Tibial nerve (tissue), 4 donors: Measurements from ENCODE around the gene INSYN2A. TPM values are rescaled to one million over a fixed set of nuclear protein-coding genes. Genes with fewer than 3 reads are reported as not detected.

Source experiments
- DNase-seq, 2 donors: peaks; one replicate each; pipeline ENCODE4 v3.0.0-alpha.2; 2019; ENCODE audit warnings: low spot score in 2 of 2
- H3K27ac ChIP-seq, 4 donors: fragments of 200-600 bp; sonication (generic) in 3 of 4; one replicate each; pipeline ENCODE4 v1.5.1; 2017 to 2019; ENCODE audit warnings: mild to moderate bottlenecking in 1 of 4
- H3K27me3 ChIP-seq, 2 donors: fragments of 200-600 bp; sonication (generic) in 1 of 2; one replicate each; pipeline versions ENCODE4 v1.5.1 to v1.6.0; 2017 to 2019
- H3K36me3 ChIP-seq, 3 donors: fragments of 200-600 bp; sonication (generic); one replicate each; pipeline ENCODE4 v1.5.1; 2018 to 2019
- H3K4me1 ChIP-seq, 4 donors: fragments of 200-600 bp; sonication (generic) in 3 of 4; one replicate each; pipeline ENCODE4 v1.5.1; 2017 to 2019
- H3K4me3 ChIP-seq, 4 donors: fragments of 200-600 bp; sonication (generic) in 3 of 4; one replicate each; pipeline ENCODE4 v1.5.1; 2017 to 2019; ENCODE audit warnings: mild to moderate bottlenecking in 1 of 4, moderate library complexity in 1 of 4
- H3K9me3 ChIP-seq, 4 donors: fragments of 200-600 bp; sonication (generic) in 3 of 4; one replicate each; pipeline ENCODE4 v1.5.1; 2017 to 2019
- EP300 ChIP-seq, 2 donors: sonication (generic); formaldehyde crosslinking; IDR thresholded peaks; one replicate each; pipeline ENCODE4 v1.6.1; 2017; ENCODE audit warnings: antibody characterized with exemption in 2 of 2, mild to moderate bottlenecking in 1 of 2
- POLR2A ChIP-seq, 2 donors: fragments of 450-650 bp; IDR thresholded peaks; one replicate each; pipeline ENCODE4 v1.6.1; 2017; ENCODE audit warnings: antibody characterized with exemption in 2 of 2, mild to moderate bottlenecking in 2 of 2, moderate library complexity in 2 of 2
- WGBS, 2 donors: methylation state at CpG; one replicate each; pipeline ENCODE4 v1.1.5; 2018; 5-methylcytosine and 5-hydroxymethylcytosine counted together
- total RNA-seq, 4 donors: library from RNA; depleted of rRNA; stranded (reverse); fragments of >200 nt; gene quantifications; one replicate each; pipeline ENCODE4 v1.1.0, GENCODE V29; 2016
- TF ChIP-seq, protein P1 (sequence below), 5 experiments: fragments of 200-600 bp in 3 of 5; fragments of 450-650 bp in 2 of 5; sonication (generic) in 3 of 5; IDR thresholded peaks; one replicate each; pipeline ENCODE4 v1.5.1; 2016 to 2019; ENCODE audit warnings: antibody characterized with exemption in 5 of 5, mild to moderate bottlenecking in 3 of 5, moderate library complexity in 2 of 5

The INSYN2A gene
- total RNA-seq, 4 donors from 2014 or later, result 0.21 to 0.98 (median 0.30) TPM; not detected in 1

DNA sequence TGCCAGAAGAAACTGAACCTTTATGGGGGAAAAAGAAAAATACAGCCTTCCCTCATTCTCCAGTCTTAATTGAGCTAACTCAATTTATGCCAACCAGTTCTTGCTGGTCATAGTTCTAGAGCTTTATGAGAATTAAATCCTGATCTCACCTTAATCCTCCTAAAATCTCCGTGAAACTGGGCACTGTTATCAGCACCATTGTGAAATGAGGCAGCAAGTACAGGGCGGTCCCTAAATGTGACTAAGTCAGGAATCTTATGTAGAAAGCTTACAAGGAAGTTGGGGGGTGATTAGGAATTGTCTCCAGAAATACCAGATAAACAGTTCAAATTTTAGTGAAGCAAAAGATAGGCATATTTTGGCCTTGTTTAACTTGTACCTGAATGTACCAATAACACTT is 10.7 kb upstream of the INSYN2A start:
- H3K27me3 ChIP-seq, result no peaks in the 10 kb centered on the region
- H3K4me3 ChIP-seq, result no peak overlapping the region
- 95 to 98% methylated on average over 2 of the region's 2 CpGs for WGBS, 2 donors
- no peaks in the 10 kb centered on the region for H3K9me3 ChIP-seq
- TF ChIP-seq EP300 (IDR thresholded peaks at IDR 0.05) (no peak), POLR2A (IDR thresholded peaks at IDR 0.05) (no peak)
- TF ChIP-seq, protein P1, sequence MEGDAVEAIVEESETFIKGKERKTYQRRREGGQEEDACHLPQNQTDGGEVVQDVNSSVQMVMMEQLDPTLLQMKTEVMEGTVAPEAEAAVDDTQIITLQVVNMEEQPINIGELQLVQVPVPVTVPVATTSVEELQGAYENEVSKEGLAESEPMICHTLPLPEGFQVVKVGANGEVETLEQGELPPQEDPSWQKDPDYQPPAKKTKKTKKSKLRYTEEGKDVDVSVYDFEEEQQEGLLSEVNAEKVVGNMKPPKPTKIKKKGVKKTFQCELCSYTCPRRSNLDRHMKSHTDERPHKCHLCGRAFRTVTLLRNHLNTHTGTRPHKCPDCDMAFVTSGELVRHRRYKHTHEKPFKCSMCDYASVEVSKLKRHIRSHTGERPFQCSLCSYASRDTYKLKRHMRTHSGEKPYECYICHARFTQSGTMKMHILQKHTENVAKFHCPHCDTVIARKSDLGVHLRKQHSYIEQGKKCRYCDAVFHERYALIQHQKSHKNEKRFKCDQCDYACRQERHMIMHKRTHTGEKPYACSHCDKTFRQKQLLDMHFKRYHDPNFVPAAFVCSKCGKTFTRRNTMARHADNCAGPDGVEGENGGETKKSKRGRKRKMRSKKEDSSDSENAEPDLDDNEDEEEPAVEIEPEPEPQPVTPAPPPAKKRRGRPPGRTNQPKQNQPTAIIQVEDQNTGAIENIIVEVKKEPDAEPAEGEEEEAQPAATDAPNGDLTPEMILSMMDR (IDR thresholded peaks at IDR 0.05), result no peak
- DNase-seq, result no peak
- H3K27ac ChIP-seq, result no peak overlapping the region
- H3K4me1 ChIP-seq, result no peaks in the 10 kb centered on the region
- H3K36me3 ChIP-seq, result peaks cover 0 to 21% (median 0%) of the 10 kb centered on the region in 3 donors

DNA sequence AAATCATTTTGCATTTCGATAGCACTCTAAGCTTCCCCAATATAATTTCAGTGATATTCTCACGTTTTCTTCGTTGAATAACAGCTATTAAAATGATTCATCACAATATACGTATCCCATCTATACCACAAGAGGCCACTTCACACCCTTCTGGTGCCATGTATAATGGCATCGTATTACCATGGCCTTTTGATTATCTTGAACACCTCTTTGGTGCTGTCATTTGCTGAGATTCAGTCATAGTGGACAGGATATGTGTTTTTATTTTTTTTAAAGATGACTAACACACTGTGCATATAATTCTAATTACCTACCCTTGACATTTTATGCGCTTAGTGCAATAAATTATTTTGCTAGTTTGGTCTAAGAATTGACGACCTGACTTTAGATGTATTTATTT is 6.7 kb upstream of the INSYN2A start:
- Histone ChIP-seq H3K4me3 (no peak overlapping the region), H3K9me3 (no peaks in the 10 kb centered on the region), H3K27me3 (no peaks in the 10 kb centered on the region), H3K27ac (no peak overlapping the region), H3K4me1 (no peaks in the 10 kb centered on the region), H3K36me3 (peaks cover 0 to 25% (median 0%) of the 10 kb centered on the region in 3 donors)
- no peak for DNase-seq
- TF ChIP-seq EP300 (IDR thresholded peaks at IDR 0.05) (no peak), POLR2A (IDR thresholded peaks at IDR 0.05) (no peak)
- TF ChIP-seq, protein P1 (IDR thresholded peaks at IDR 0.05), result no peak
- WGBS, 2 donors, result 92 to 96% methylated on average over 7 of the region's 7 CpGs

DNA sequence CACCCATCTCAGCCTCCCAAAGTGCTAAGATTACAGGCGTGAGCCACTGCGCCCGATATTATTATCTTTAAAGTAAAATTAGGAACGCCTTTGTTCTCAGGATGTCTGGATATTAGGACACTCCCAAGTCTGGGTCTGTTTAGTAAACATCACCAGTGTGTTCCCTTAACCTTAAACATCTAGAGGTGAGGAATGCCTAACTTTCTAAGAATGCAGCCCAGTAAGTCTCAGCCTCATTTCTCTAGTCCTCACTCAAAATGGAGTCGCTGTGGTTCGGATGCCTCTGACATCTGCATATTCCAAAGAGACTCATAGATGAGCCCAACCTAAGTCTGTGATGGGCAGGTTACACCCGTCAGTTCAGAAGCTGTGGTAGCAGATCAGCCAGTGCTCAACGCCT is 4.3 kb upstream of the INSYN2A start:
- Histone ChIP-seq H3K27me3 (no peaks in the 10 kb centered on the region), H3K36me3 (peaks cover 0 to 24% (median 0%) of the 10 kb centered on the region in 3 donors), H3K9me3 (no peaks in the 10 kb centered on the region), H3K4me3 (no peak overlapping the region), H3K27ac (no peak overlapping the region), H3K4me1 (peaks cover 0 to 3% (median 2%) of the 10 kb centered on the region in 4 donors)
- TF ChIP-seq, protein P1 (IDR thresholded peaks at IDR 0.05), result no peak
- TF ChIP-seq POLR2A (IDR thresholded peaks at IDR 0.05) (no peak), EP300 (IDR thresholded peaks at IDR 0.05) (no peak)
- DNase-seq, result no peak
- WGBS, 2 donors, result 91 to 98% methylated on average over 8 of the region's 8 CpGs

DNA sequence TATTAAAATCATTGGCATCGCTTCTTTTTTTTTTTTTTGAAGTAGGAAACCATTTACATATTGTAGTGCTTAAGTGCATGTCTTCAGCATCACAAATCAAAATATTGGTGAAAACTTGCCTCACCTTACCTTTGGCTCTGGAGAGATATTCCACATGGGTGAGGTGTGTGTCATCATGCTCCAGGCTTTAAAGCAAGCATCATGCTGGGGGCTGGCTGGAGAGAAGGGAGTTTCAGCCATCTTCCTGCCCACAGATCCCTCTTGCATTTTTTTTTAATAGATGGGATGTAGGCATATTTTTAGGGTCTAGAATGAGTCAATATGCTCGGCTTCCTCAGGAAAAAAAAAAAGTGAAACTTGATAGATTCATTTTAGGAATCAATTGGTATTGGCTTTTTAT is 2.3 kb upstream of the INSYN2A start:
- Histone ChIP-seq H3K4me1 (peaks cover 0 to 20% (median 10%) of the 10 kb centered on the region in 4 donors), H3K27ac (no peak overlapping the region), H3K27me3 (peaks cover 0 to 6% of the 10 kb centered on the region in 2 donors), H3K4me3 (no peak overlapping the region), H3K9me3 (no peaks in the 10 kb centered on the region), H3K36me3 (peaks cover 0 to 11% (median 0%) of the 10 kb centered on the region in 3 donors)
- no peak for DNase-seq
- 89 to 96% methylated on average over 2 of the region's 2 CpGs for WGBS, 2 donors
- TF ChIP-seq EP300 (IDR thresholded peaks at IDR 0.05) (no peak), POLR2A (IDR thresholded peaks at IDR 0.05) (no peak)
- TF ChIP-seq, protein P1 (IDR thresholded peaks at IDR 0.05), result no peak

DNA sequence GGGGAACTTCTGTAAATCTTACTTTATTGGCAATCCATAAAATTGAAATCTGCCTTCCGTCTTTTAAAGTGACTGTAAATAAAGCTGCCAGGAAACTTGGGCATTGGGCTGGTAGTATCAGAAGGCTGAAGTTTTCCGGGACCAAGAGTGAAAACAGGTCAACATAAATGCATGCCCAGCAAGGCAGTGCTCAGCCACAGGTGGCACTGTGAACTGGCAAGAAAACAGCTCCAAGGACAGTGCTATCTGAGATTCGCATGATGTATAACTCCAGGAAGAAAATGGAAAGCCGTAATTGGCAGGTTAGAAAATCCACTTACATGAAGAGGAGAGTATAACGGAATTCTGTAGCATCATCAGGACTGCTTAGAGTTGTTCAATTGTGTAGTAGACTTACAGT is 1.9 kb upstream of the INSYN2A start:
- peaks cover 0 to 6% of the 10 kb centered on the region in 2 donors for H3K27me3 ChIP-seq
- TF ChIP-seq EP300 (IDR thresholded peaks at IDR 0.05), result no peak
- TF ChIP-seq, protein P1 (IDR thresholded peaks at IDR 0.05), result no peak
- no peak for TF ChIP-seq POLR2A (IDR thresholded peaks at IDR 0.05)
- 96% methylated on average over 5 of the region's 5 CpGs for WGBS, 2 donors
- peaks cover 0 to 11% (median 0%) of the 10 kb centered on the region in 3 donors for H3K36me3 ChIP-seq
- H3K27ac ChIP-seq, result no peak overlapping the region
- H3K4me3 ChIP-seq, result no peak overlapping the region
- H3K4me1 ChIP-seq, result peaks cover 0 to 20% (median 10%) of the 10 kb centered on the region in 4 donors
- no peaks in the 10 kb centered on the region for H3K9me3 ChIP-seq
- DNase-seq, result no peak
